GM12892 (cell line): Measurements from ENCODE around the gene RNF223.

Experiments
- DNase-seq: peaks from one replicate; pipeline ENCODE4 v3.0.0; 2011; ENCODE audit not compliant: insufficient read length
- FAIRE-seq: peaks from 2 replicates; lab custom pipeline; 2011; peaks lifted over from hg19 to GRCh38; lab: Jason Lieb, UNC
- POLR2A ChIP-seq: IDR thresholded peaks from 2 replicates; pipeline ENCODE4 v1.6.1; 2011; ENCODE audit warnings: low read depth, low read length, control low read depth
- POLR2AphosphoS5 ChIP-seq: IDR thresholded peaks from 2 replicates; pipeline ENCODE4 v1.6.1; 2011; ENCODE audit warnings: low read depth, low read length, control low read depth
- TAF1 ChIP-seq: IDR thresholded peaks from 2 replicates; pipeline ENCODE4 v1.6.1; 2011; ENCODE audit warnings: low read depth, mild to moderate bottlenecking, control low read depth, low read length, borderline replicate concordance

Gene RNF223

GRCh38 chr1:1041873-1042272 is 32.2 kb downstream of the RNF223 start:
- no peak for FAIRE-seq
- TF ChIP-seq TAF1, result no peak
- no peak for TF ChIP-seq POLR2AphosphoS5
- no peak for TF ChIP-seq POLR2A
- no peak for DNase-seq

- TF ChIP-seq TAF1 (no peak), POLR2AphosphoS5 (no peak), POLR2A (no peak)
These were observed 33.0 kb downstream of the RNF223 start for GRCh38 chr1:1041092-1041523.

GRCh38 chr1:1040004-1040991 is 33.8 kb downstream of the RNF223 start:
- DNase-seq (peak; percentile 97), FAIRE-seq (peak; percentile 87)
- TF ChIP-seq POLR2A (no peak), TAF1 (0 out of 2 replicates have a peak, but pooled peaks have one; percentile 12), POLR2AphosphoS5 (no peak)

More at GRCh38 chr1:1041092-1041523, 33.0 kb downstream of the RNF223 start:
- DNase-seq (no peak), FAIRE-seq (no peak)

DNA sequence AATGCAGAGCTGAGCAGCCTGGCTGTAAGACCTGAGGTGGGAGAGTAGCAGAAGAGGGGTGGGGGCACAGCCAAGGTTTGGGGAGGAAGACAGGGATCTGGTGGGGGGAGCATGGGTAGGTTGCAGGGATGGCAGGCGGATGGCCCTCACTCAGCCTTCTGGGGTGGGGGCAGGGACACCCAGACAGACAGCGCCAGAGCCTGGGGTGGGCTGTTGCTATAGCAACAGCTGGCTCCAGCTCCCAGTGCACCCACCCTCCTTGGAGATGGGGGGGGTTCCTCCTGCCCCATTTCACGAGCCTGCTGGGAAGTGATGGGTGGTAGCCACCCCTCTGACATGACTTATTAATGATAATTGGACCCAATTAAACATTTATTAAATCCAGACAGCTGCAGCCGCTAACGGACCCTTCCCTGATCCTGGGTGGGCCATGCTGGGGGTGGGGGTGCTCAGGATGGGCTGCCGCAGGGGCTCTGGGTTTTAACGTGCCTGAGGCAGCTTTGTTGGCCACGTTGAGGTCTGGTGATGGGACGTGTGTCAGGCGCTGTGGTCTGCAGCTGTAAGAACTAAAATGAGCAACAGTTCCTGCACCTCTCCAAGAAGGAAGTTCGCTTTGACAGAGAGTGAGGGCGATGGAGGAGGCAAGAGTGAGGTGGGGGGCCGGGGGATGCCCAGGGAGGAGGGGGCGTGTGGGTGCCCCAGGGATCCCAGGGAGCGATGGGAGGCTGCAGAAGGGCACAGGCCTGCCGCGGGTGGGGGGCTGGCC is 34.8 kb downstream of the RNF223 start:
- no peak for TF ChIP-seq POLR2A
- no peak for TF ChIP-seq TAF1
- TF ChIP-seq POLR2AphosphoS5, result no peak
- peak; percentile 40 for FAIRE-seq
- DNase-seq, result no peak

DNA sequence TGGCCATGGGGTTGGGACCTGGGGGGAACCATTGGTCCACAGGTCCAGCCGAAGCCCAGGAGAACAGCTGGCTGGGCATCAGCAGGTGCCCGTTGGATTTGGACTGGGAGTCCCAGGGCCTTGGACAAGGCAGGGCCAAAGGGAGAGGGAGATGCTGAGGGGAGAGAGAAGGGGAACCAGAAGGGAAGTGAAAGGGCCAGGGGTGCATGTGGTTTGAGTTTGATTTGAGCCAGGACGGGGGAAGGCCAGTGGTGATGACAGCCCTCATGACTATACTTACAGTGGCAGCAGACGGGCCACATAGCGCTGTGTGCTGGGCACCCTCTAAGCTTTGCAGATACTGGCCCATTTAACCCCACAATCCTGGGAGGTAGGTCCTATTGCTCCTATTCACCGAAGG is 35.4 kb downstream of the RNF223 start:
- FAIRE-seq (peak; percentile 98), DNase-seq (peak; percentile 70)
- TF ChIP-seq POLR2AphosphoS5 (no peak), TAF1 (no peak), POLR2A (no peak)

DNA sequence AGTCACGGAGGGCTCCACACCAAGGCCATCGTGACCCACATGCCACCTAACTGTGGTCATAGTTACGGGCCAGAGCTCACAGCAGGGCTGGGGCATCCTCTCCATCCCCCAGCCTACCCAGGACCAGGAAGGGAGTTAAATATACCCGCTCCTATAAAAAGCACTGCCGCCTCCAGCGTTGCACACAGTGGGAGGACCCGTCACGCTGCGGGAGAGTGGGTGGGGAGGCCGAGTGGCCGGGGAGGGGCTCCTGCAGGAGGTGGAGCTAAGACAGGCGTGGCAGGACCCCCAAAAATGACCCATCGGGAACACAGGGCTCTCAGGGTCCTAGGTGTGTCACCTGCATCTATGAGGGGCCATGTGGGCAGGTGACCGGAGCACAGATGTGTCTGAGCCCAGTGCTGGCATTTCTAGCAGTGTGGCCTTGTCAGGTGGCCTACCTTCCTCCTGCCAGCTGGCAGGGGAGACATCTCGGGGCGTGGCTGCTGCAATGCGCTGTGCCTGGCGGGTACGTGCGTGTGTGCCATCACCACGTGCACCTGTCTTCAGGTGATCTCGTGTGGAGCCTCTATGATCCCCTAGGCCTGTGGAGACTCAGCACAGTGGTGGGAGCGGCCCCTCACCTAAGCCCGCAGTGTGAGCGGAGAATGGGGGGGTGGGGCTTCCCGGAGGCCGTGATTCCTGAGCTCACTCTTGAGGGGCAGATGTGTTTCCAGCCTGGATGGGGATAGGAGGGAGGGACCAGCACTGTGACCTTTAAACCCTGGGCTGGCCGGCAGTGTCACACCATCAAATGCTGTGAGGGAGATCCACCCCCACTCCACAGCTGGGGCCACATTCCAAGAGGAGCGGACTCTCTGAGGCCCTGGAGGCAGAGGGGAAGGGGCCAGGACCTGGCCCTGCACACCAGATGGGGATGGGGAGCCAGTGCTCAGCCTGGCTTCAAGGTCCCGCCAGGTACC is 36.5 kb downstream of the RNF223 start:
- no peak for TF ChIP-seq POLR2A
- no peak for TF ChIP-seq TAF1
- TF ChIP-seq POLR2AphosphoS5, result no peak
- FAIRE-seq, result no peak
- DNase-seq, result no peak

- DNase-seq, result no peak
- TF ChIP-seq POLR2A (no peak), POLR2AphosphoS5 (no peak), TAF1 (no peak)
- FAIRE-seq, result no peak
These were observed 38.7 kb downstream of the RNF223 start for GRCh38 chr1:1035291-1035943.

DNA sequence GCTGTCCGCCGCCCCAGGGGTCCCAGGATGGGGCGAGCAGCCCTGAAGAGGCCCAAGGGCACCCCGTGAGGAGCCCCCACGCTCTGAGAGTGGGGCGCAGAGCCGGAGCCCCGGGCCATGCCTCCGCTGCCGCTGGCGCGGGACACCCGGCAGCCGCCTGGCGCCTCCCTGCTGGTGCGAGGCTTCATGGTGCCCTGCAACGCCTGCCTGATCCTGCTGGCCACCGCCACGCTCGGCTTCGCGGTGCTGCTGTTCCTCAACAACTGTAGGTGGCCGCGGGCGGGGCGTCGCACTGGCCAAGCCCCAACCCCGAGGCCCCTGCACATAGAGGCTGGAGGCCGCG is 39.7 kb downstream of the RNF223 start:
- FAIRE-seq, result no peak
- no peak for DNase-seq
- TF ChIP-seq POLR2AphosphoS5, result no peak
- no peak for TF ChIP-seq TAF1
- TF ChIP-seq POLR2A, result no peak

DNA sequence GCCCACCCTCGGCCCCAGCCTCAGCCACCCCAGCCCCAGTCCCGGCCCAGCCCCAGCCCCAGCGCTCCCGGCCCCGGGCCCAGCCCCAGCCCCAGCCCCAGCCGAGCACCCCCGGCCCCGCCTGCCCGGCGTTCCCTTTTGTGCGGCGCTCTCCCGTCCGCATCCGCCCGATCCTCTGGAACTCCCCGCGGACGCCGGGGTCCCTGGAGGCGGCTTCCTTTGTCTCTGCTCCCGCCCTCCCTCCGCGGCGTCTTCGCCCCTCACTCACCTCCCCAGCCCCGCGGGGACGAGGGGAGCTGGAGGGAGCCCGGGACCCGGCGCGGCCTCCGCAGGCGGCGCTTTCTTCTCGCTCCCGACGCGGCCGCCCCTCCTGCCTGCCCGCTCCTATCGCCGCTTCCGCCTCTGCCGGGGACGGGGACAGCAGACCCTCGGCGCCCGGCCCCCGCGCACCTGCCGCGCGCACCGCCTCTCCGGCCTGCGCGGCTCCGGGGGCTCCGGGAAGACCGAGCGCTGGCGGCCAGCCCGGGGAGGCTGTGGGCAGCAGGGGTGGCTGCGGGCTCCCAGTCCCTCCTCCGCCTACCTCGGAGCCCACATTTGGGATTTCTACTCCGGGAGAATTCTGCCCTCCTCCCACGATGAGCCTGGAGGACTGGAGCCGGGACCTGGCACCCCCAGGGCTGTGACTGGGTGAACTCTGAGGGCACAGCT is 40.2 kb downstream of the RNF223 start:
- no peak for DNase-seq
- TF ChIP-seq TAF1 (no peak), POLR2A (no peak), POLR2AphosphoS5 (no peak)
- no peak for FAIRE-seq
